ENCODE measurements around the gene PSEN1.

GRCh38 chr14:73263606-73264005 lies 127.3 kb downstream of the PSEN1 start:
- TF ChIP-seq CTCF (IDR thresholded peaks at IDR 0.05): no peak
- no peak for TF ChIP-seq ZFX (IDR thresholded peaks at IDR 0.05; ENCODE audit: borderline replicate concordance)

Measured in 22Rv1 (cell line).